ENCODE measurements around the gene TTC29.

DNA sequence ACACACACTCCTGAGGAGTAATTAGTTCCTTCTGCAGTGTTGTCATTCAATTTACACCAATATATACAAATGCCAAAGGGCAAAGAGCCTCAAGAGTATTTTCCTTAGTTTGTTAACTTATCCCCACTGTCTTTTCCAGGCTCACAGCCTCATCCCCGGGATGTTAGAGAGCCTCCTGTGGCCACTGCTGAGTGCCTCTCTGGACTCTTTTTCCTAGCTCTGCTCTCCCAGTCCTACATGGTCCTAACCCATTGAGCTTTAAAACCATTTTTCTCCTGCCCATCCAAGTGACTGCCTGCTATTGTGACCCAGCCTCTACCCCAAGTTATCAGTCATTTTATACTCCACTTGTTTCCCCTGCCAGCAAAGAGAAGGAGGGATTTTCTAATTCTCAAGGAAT is 23.5 kb upstream of the TTC29 start:
- TF ChIP-seq POLR2A (IDR thresholded peaks at IDR 0.05; ENCODE audit: low read depth, low read length), result no peak
- no peak for TF ChIP-seq TAF1 (IDR thresholded peaks at IDR 0.05; ENCODE audit: borderline replicate concordance, low read depth, low read length)
